Left forelimb (tissue), 1 donor: ENCODE measurements around the gene ALG13.
"Not testable (repeated sequence)": the region's sequence is repeated elsewhere in the genome, so short reads cannot be mapped to it uniquely, and the experiment has no call there.

Experiments used
- DNase-seq: peaks from one replicate; pipeline ENCODE4 v3.0.0-alpha.2; 2018; ENCODE audit warnings: low spot score

The ALG13 gene

DNA sequence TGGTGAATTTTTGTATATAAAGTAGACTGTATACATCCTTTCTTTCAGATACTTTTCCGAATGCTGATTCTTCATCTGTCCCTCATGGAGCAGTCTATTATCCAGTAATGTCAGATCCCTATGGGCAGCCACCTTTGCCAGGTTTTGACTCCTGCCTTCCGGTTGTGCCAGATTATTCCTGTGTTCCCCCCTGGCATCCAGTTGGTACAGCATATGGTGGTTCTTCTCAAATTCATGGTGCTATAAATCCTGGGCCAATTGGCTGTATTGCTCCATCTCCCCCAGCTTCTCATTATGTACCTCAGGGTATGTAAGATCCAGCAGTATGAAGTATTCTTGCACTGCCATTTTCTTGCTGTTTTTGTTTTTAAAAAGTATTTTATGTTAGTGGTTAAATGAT, 78.7 kb downstream of the ALG13 start:
- no peak for DNase-seq

- no peak for DNase-seq
Observed at GRCh38 chrX:111761578-111762135, 80.7 kb downstream of the ALG13 start.

DNA sequence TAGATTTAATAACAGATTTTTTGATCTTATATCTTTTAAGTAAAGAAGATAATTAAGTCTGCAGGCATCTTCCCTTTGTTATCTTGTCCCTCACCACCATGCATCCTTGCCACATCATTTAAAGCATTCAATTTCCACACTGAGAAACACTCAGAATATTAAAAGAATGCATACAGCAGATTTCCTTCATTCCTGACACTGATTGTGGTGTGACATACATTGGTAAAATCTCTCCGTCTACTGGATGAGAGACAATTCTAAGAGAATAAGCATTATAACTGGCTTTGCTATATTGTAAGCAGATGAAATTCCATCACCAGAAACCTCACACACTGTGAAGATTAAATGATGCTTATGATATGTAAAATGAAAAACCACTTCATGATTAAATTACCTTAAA, 97.6 kb downstream of the ALG13 start:
- no peak for DNase-seq

- no peak for DNase-seq
Observed at GRCh38 chrX:111779582-111779981, 98.6 kb downstream of the ALG13 start.

DNA sequence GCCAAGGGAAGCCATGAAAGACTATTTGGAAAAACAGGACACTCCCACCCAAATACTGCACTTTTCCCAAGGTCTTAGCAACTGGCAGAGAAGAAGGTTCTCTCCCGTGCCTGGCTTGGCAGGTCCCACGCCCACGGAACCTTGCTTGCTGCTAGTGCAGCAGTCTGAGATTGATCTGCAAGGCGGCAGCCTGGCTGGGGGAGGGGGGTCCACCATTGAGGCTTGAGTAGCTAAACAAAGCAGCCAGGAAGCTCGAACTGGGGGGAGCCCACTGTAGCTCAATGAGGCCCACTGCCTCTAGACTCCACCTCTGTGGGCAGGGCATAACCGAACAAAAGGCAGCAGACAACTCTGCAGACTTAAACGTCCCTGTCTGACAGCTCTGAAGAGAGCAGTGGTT, 103.7 kb downstream of the ALG13 start:
- no peak for DNase-seq

GRCh38 chrX:111790054-111790453, 109.1 kb downstream of the ALG13 start:
- not testable (repeated sequence) for DNase-seq
